Activated CD4-positive, CD25-positive, alpha-beta regulatory T cell treated with anti-CD3 and anti-CD28 coated beads, Interleukin-2, amount 50 U/mL, for 72 hours (primary cell): ENCODE results near the gene NRP2.

Source experiments
- DNase-seq: peaks from one replicate; pipeline ENCODE4 v3.0.0; 2021

NRP2 gene

DNA sequence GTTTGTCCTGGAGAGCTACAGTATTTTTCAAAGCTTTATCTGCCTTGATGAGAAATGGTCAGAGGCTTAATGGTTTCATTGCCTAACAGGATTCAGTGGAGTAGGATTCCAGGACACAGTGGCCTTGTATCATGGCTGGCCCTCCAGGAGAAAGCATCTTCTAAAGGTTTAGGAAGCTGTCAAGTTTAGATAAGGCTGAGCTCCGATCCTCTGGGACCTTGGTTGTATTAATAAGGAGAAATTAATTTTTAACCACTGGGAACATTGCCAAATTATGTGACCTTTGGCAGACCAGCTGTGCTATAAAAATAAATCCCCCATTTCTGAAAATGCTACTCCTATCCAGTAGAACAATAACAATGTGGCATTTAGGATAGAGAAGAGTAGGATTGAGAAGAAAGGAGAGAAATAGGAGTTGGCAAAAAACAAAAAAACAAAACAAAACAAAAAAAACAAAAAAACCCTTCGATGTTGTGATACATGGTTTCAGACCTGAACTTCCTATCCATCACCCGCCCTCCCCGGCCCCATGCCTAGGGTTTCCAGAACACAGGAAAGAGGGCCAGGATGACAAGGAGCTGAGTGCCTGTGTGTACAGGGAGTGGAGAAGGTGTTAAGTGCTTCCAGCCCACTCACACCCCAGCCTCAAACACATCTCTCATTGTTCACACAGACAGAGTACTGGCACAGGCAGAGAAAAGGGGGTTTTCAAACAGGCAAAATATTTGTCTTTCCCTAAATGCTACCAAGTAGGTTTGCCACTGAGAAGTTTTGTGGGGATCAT, 6.3 kb downstream of the NRP2 start:
- DNase-seq = no peak

DNA sequence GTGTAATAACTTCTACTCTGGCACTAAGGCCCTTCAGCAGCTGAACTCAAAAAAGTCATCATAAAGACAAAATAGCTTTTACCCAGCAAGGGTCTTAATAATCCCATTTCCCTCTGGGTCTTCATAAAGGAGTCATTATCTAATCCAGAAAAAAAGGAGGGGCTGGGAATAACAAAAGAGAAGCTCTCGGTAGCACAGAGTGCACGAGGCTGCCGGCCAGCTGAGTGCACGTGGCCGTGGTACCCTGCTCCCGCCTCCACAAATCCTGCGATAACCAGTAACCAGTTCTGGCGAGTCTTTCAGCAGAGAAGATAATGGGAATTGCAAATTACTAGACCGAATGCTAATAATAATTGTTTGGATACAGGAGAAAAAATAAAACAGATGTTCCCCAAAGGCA, 7.5 kb downstream of the NRP2 start:
- DNase-seq = no peak

GRCh38 chr2:205692104-205692503, 9.8 kb downstream of the NRP2 start:
- DNase-seq = no peak

- no peak for DNase-seq
Measured at GRCh38 chr2:205694256-205694655, 12.0 kb downstream of the NRP2 start.

GRCh38 chr2:205695460-205695991, 13.2 kb downstream of the NRP2 start:
- DNase-seq = no peak

GRCh38 chr2:205696331-205696926, 14.1 kb downstream of the NRP2 start:
- no peak for DNase-seq

DNA sequence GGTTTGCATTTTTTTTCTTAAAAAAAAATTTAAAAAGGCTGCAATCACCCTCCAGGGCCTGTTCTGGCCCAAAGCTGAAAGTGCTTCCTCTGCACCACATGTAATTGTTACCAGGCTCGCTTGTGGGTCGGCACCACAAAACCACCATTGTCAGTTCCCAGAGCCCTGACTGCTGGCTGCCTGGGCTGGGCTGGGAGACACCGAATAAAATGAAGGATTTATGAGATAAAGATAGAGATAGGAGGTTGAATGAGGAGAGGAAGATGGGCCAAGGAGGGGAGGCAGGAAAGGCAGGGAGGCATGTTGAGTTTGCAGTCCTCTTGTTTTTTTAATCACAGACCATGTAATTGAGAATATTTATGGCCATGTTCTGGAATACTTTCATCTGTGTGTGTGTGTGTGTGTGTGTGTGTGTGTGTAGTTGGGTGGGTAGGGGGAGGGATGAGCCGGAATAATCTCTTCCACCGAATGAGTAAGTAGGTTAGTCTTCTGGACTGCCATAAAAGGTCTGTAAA, 14.7 kb downstream of the NRP2 start:
- no peak for DNase-seq

GRCh38 chr2:205698286-205699268, 16.3 kb downstream of the NRP2 start:
- DNase-seq = no peak

- DNase-seq = no peak
Measured at GRCh38 chr2:205699515-205700289, 17.4 kb downstream of the NRP2 start.

GRCh38 chr2:205700331-205701132, 18.2 kb downstream of the NRP2 start:
- DNase-seq = no peak

DNA sequence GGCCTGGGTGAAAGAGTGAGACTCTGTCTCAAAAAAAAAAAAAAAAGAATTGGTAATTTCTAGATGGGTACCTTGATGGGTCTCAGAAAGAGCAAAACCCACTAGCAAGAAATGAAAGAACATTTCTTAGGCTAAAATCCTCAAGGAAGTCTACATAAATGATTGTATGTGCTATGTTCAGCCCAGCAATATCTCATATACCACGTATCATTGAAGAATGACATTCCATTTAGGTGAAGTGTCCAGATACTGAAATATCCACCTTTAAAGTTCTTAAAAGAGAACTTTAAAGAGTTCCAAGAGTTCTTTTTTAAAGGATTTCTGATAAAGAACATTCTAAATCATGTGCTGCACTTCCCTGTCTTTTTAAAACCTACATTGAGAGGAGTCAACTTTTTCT, 19.2 kb downstream of the NRP2 start:
- no peak for DNase-seq

GRCh38 chr2:205702576-205702975, 20.3 kb downstream of the NRP2 start:
- DNase-seq = no peak

GRCh38 chr2:205703471-205704126, 21.3 kb downstream of the NRP2 start:
- DNase-seq = no peak

- no peak for DNase-seq
Measured at GRCh38 chr2:205704127-205704741, 21.9 kb downstream of the NRP2 start.

DNA sequence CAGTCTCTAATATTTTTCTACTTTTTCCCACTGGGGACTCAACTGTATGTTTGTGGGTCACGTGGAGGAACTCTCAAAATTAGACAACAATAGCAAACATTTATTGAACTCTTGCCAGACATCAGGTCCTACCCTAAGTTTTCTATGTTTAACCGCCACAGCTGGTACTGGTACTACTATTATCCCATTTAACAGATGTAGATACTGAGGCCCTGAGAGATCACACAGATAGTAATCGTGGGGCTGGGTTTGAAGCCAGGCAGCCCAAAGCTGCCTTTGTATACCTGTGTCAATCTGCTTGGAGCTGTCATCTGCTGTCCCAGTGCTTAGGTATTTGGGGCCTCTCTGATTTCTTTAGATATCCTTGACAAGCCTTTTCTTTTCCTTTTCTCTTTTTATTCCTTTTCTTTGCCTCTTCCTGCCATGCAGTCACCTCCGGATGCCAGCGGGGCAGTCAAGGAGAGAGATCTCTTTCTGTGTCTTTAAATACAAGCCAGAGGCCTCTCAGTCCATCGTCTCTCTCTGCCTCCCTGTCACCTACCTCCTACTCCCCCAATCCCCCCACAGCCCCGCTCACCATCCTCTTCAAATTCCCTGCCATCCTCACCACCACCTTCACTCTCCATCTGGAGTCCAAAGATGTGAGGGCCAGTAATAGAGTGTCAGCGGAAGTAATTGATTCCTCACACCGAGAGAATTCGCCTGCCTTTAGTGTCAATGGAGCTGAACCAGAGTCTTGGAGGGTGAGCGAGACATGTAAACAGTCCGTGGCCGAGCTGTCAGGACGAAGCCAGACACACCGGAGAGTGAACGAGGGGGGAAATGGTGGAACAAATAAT, 23.4 kb downstream of the NRP2 start:
- no peak for DNase-seq

DNA sequence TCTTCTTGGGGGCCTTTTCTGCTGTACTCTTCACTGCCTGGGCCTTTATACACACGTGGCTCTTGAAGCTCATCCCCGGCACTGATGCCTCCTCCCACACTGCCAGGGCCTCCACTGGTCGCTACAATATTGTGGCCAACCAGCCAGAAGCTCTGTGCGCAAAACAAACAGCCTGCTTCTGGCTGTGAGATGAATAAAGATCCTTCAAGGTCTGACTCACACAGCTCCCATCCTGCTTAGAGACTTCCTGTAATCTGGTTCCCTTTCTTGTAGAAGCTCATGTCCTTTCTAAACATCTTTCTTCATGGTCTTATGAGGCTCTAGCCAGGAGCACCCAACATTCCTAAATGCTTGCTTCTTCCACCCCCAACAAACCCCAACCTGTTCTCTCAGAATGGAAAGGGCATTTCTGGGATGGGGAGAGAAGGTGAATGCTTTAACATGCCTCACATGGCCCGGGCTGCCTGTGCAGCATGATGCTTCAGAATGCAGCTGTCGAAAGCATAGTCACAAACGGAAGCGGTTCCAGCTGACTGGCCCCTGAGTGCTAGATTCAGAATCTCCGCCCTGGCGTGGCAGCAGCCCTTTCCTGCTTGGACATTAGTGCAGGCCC, 24.6 kb downstream of the NRP2 start:
- DNase-seq = no peak

DNA sequence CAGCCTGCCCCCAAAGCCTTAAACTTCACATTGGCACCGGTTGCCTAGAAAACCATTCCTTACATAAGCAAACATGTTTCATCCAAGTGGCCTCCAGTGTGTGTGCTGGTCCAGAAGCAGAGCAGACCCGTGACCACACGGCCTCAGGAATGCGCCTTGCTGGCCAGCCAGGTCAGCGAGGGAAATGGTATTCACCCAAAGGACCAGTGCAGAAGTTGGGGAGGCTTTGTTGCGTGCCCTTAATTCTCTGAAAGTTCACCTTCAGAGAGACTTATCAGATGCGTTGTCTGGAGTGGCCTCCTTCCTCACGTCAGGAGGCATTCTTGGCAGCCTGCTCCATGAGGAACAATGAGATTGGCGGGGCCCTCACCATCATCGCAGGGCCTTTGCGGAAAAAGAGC, 25.9 kb downstream of the NRP2 start:
- DNase-seq = no peak

DNA sequence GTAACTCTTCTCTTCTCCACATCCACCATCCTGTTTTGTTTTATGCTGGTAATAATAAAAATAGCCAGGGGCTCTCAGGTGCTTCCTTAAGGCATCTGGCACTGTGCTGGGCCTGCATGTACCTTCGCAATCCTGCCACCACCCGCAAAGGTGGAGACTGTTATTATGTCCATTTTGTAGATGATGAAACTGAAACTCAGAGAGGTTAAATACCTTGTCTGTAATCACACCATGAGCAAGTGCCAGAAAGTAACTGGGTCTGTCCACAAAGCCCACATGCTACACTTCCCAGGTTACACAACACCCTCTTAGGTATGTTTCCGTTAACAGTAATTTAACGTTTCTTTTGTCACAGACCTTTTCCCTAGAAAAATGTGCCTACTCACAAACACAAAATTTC, 27.0 kb downstream of the NRP2 start:
- no peak for DNase-seq

DNA sequence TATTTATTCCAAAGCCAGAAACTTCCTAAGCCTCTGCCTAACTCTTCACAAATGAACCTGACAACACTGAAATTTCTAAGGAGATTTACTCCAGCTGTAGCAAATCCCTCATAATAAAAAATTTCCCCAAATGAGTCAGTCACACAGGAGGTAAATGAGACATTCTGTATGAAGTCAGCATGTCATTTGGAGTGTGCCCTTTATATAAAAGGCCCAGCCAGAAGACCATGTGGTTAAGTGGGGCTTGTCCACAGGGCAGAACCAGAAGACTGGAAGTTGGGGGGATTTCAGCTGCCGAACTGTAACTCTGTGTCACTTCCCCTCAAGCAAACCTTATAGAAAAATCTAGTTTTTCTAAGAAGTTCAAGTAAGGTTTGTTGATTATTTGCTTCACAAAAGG, 30.2 kb downstream of the NRP2 start:
- DNase-seq = no peak
